NB4 (cell line): Measurements from ENCODE around the gene STAB2.

ENCODE experiments used
- DNase-seq: peaks from one replicate; pipeline ENCODE4 v3.0.0; 2010; ENCODE audit warnings: low read depth
- H3K4me3 ChIP-seq: one replicate; pipeline ENCODE4 v1.5.1; 2011; ENCODE audit warnings: mild to moderate bottlenecking, low read depth, low read length, moderate library complexity
- MYC ChIP-seq: IDR thresholded peaks from 2 replicates; pipeline ENCODE4 v1.6.1; 2011; ENCODE audit warnings: low read depth, low read length
- POLR2A ChIP-seq: IDR thresholded peaks from 2 replicates; pipeline ENCODE4 v1.6.1; 2011; ENCODE audit warnings: mild to moderate bottlenecking; ENCODE audit not compliant: insufficient read length; ENCODE audit errors: extremely low read depth
- TF ChIP-seq, protein P1 (sequence below): IDR thresholded peaks from 2 replicates; pipeline ENCODE4 v1.6.1; 2011; ENCODE audit warnings: low read depth, low read length
- TF ChIP-seq, protein P2 (sequence below): IDR thresholded peaks from one replicate; pipeline ENCODE4 v1.5.1; 2012; ENCODE audit warnings: low read depth, low read length

Gene STAB2

DNA sequence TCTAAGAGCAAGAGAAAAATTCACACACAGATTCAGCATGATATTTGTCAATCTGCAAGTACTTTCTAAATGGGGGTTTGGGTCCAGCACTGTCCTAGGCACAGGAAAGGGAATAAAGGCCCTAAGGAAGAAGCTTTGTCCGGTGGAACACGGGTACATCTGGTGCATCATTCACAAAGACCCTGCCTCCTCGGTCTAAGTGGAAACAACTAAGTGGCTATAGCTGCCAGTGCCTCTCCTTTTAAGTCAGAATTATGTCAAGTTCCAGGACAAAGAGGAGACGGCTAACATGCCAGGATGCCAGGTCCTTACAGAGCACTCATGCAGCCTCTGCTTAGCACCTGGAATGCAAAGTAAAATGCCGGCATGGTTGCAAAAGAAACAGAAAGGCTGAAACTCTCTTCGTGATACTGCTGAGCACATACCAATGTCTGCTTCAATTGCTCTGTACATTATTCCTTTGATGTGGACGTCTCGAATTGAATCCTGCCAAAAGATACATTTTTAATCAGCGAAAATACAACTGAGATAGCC is 206.5 kb downstream of the STAB2 start:
- no peak for DNase-seq
- no peak overlapping the region for H3K4me3 ChIP-seq
- TF ChIP-seq, protein P1, sequence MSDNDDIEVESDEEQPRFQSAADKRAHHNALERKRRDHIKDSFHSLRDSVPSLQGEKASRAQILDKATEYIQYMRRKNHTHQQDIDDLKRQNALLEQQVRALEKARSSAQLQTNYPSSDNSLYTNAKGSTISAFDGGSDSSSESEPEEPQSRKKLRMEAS = no peak
- no peak for TF ChIP-seq POLR2A
- no peak for TF ChIP-seq MYC
- TF ChIP-seq, protein P2, sequence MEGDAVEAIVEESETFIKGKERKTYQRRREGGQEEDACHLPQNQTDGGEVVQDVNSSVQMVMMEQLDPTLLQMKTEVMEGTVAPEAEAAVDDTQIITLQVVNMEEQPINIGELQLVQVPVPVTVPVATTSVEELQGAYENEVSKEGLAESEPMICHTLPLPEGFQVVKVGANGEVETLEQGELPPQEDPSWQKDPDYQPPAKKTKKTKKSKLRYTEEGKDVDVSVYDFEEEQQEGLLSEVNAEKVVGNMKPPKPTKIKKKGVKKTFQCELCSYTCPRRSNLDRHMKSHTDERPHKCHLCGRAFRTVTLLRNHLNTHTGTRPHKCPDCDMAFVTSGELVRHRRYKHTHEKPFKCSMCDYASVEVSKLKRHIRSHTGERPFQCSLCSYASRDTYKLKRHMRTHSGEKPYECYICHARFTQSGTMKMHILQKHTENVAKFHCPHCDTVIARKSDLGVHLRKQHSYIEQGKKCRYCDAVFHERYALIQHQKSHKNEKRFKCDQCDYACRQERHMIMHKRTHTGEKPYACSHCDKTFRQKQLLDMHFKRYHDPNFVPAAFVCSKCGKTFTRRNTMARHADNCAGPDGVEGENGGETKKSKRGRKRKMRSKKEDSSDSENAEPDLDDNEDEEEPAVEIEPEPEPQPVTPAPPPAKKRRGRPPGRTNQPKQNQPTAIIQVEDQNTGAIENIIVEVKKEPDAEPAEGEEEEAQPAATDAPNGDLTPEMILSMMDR = no peak

DNA sequence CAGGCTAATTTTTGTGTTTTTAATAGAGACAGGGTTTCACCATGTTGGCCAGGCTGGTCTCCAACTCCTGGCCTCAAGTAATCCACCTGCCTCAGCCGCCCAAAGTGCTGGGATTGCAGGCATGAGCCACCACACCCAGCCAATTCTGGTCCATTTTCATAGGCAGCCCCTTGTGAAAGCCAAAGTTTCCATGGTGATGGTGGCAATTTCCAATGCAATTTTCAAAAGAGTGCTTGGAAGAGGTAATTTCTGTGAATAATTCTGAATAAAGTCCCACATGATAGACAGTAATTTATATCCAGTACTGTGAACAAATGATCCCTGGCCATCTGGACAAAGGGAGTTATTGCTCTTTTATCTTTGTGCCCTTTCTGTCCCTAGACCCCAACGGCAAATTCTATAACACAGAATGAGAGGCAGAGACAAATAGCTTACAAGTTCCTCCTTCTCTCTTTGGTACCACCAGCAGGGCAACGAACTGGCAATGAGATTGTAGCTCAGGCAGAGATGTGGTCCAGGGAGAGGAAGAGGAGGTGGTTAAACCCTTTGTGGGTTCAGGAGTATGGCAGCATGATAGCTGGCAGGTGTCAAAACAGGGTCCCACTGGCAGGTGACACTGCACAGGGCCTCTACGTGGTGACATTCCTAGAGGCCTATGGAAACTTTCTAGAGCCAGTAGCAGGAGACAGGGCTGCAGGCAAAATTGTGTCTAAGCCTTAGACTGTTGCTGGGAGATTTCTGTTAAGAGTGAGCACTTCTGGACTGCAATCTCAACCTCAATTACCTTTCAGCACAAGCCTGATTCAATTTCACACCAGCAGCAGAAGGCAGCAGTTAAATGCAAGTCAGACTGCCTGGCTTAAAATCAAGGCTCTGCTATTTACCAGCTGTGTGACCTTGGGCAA is 207.5 kb downstream of the STAB2 start:
- TF ChIP-seq MYC = no peak
- TF ChIP-seq, protein P2 = no peak
- TF ChIP-seq, protein P1 = no peak
- no peak for TF ChIP-seq POLR2A
- no peak overlapping the region for H3K4me3 ChIP-seq
- no peak for DNase-seq

DNA sequence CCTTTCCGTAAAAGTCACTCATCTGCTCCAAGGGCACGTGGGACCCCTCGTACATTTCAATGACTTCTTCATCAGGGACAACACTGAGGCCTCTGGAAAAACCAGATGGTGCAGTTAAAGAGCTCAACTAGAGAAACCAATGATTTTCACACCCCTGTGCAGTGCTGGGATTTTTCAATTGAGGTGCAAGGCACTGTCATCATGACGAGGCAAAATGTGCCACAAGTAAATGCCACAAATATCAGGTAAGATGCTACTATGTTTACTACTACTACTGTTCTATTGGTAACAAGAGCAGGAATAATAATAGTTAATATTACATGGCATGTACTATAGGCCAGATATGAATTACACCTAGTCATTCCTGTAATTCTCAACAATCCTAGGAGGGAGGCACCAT is 211.5 kb downstream of the STAB2 start:
- H3K4me3 ChIP-seq = no peak overlapping the region
- TF ChIP-seq MYC (no peak), POLR2A (no peak)
- TF ChIP-seq, protein P2 = no peak
- TF ChIP-seq, protein P1 = no peak
- no peak for DNase-seq

DNA sequence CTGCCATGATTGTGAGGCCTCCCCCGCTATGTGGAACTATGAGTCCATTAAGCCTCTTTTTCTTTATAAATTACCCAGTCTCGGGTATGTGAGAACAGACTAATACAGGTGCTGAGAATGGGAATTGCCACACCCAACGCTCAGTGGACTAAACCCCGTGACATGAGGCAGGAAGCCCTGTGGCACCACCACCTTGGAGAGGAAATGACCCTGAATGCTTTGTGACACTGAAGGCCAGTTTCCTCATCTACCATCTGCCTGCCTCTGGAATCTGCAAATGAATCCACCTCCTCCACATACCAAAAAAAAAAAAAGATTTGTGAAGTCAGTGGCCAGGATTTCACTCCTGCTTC is 212.4 kb downstream of the STAB2 start:
- TF ChIP-seq, protein P1 = no peak
- peak; percentile 79 for DNase-seq

DNA sequence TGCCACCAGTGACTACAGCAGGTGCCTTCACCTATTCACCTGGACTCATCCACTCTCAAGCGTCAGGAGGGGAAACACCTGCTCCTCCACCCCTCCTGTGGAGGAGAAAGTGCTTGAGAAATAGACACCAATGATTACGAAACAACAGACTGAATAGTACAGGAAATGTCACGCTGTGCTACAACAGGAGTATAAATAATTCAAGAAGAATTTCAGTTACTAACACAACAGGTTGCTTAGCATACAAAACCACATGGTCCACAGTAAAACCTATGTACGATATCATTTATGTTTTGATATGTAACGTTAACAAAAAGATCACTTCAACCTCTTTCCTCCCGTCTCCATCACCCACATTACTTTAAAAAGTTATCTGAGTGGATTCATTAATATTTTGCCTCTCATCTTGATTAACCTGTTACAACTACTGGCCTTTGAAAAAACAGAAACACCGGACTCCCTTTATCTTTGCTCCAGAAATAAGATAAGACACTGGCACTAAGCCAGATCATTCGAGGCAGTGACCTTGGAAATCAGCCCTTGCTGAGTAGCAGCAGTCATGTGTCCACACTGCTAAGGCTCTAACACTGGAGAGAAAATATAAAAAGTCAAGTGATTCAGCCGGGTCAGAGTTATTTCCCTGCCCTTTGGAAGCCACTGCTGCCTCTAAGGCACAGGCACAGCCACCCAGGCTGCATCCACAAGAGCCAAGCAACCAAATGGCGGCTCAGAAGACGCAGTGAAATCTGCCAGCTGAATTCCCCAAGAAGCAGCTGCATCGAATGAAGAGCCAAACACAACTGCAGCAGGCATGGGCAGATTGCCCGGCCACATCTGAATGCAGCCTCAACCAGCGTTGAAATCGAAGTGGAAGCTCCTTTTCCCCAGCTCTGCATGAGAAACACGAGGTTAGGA is 213.0 kb downstream of the STAB2 start:
- TF ChIP-seq, protein P1 = peak; percentile 80
- TF ChIP-seq POLR2A (no peak), MYC (peak; percentile 66)
- TF ChIP-seq, protein P2 = no peak
- DNase-seq = peak; percentile 85
- H3K4me3 ChIP-seq = no peak overlapping the region

More for the DNA sequence above, 212.4 kb downstream of the STAB2 start:
- H3K4me3 ChIP-seq = no peak overlapping the region
